Measurements from ENCODE around the gene SLC39A7. TPM values are rescaled to one million over a fixed set of nuclear protein-coding genes. Genes with fewer than 3 reads are reported as not detected.
A peak's percentile ranks its signal among the peaks of the same experiment; 100 is the strongest.

The SLC39A7 gene
- total and polyA plus RNA-seq, 2 of the 13 experiments (the other 11 are each of a cell fraction or from before 2014, with no cell fraction given), result 142 to 229 TPM

DNA sequence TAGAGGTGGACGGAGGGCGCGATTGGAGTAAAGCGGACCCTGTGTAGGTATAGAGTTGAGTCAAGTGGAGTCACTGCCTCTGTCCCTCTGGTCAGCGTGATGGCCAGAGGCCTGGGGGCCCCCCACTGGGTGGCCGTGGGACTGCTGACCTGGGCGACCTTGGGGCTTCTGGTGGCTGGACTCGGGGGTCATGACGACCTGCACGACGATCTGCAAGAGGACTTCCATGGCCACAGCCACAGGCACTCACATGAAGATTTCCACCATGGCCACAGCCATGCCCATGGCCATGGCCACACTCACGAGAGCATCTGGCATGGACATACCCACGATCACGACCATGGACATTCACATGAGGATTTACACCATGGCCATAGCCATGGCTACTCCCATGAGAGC, 479 bp downstream of the SLC39A7 start (continued):
- TF ChIP-seq, protein P1, sequence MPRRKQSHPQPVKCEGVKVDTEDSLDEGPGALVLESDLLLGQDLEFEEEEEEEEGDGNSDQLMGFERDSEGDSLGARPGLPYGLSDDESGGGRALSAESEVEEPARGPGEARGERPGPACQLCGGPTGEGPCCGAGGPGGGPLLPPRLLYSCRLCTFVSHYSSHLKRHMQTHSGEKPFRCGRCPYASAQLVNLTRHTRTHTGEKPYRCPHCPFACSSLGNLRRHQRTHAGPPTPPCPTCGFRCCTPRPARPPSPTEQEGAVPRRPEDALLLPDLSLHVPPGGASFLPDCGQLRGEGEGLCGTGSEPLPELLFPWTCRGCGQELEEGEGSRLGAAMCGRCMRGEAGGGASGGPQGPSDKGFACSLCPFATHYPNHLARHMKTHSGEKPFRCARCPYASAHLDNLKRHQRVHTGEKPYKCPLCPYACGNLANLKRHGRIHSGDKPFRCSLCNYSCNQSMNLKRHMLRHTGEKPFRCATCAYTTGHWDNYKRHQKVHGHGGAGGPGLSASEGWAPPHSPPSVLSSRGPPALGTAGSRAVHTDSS (CRISPR knock-in tag; conservative IDR thresholded peaks at IDR 0.05), result 0 out of 2 replicates have a peak, but pooled peaks have one; percentile 55
- 0 out of 2 replicates have a peak, but pooled peaks have one; percentile 40 for TF ChIP-seq TBP (CRISPR knock-in tag; IDR thresholded peaks at IDR 0.05)
- 0 out of 2 replicates have a peak, but pooled peaks have one; percentile 43 for TF ChIP-seq RBAK (CRISPR knock-in tag; IDR thresholded peaks at IDR 0.05)
- TF ChIP-seq, protein P2, sequence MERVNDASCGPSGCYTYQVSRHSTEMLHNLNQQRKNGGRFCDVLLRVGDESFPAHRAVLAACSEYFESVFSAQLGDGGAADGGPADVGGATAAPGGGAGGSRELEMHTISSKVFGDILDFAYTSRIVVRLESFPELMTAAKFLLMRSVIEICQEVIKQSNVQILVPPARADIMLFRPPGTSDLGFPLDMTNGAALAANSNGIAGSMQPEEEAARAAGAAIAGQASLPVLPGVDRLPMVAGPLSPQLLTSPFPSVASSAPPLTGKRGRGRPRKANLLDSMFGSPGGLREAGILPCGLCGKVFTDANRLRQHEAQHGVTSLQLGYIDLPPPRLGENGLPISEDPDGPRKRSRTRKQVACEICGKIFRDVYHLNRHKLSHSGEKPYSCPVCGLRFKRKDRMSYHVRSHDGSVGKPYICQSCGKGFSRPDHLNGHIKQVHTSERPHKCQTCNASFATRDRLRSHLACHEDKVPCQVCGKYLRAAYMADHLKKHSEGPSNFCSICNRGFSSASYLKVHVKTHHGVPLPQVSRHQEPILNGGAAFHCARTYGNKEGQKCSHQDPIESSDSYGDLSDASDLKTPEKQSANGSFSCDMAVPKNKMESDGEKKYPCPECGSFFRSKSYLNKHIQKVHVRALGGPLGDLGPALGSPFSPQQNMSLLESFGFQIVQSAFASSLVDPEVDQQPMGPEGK (CRISPR knock-in tag; IDR thresholded peaks at IDR 0.05), result peak; percentile 31; the same call in 1 of the 2 replicates
- no peak for TF ChIP-seq ATM (IDR thresholded peaks at IDR 0.05; ENCODE audit: borderline replicate concordance)
- TF ChIP-seq NR2F1 (CRISPR knock-in tag; IDR thresholded peaks at IDR 0.05), result peak in 1 of 2 experiments; percentile 56; a peak in 1 of 4 replicates
- 0 out of 2 replicates have a peak, but pooled peaks have one; percentile 25 for TF ChIP-seq ZNF616 (CRISPR knock-in tag; IDR thresholded peaks at IDR 0.05; ENCODE audit: low read depth)
- TF ChIP-seq, protein P3, sequence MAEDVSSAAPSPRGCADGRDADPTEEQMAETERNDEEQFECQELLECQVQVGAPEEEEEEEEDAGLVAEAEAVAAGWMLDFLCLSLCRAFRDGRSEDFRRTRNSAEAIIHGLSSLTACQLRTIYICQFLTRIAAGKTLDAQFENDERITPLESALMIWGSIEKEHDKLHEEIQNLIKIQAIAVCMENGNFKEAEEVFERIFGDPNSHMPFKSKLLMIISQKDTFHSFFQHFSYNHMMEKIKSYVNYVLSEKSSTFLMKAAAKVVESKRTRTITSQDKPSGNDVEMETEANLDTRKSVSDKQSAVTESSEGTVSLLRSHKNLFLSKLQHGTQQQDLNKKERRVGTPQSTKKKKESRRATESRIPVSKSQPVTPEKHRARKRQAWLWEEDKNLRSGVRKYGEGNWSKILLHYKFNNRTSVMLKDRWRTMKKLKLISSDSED (CRISPR knock-in tag; IDR thresholded peaks at IDR 0.05), result 0 out of 2 replicates have a peak, but pooled peaks have one; percentile 72
- TF ChIP-seq, protein P4, sequence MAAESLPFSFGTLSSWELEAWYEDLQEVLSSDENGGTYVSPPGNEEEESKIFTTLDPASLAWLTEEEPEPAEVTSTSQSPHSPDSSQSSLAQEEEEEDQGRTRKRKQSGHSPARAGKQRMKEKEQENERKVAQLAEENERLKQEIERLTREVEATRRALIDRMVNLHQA (CRISPR knock-in tag; IDR thresholded peaks at IDR 0.05), result no peak
- TF ChIP-seq, protein P5, sequence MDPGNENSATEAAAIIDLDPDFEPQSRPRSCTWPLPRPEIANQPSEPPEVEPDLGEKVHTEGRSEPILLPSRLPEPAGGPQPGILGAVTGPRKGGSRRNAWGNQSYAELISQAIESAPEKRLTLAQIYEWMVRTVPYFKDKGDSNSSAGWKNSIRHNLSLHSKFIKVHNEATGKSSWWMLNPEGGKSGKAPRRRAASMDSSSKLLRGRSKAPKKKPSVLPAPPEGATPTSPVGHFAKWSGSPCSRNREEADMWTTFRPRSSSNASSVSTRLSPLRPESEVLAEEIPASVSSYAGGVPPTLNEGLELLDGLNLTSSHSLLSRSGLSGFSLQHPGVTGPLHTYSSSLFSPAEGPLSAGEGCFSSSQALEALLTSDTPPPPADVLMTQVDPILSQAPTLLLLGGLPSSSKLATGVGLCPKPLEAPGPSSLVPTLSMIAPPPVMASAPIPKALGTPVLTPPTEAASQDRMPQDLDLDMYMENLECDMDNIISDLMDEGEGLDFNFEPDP (CRISPR knock-in tag; conservative IDR thresholded peaks at IDR 0.05), result peak; percentile 78; the same call in 1 of the 2 replicates
- peak; percentile 17; the same call in 1 of the 2 replicates for TF ChIP-seq ZNF720 (CRISPR knock-in tag; IDR thresholded peaks at IDR 0.05)
- TF ChIP-seq ZNF841 (CRISPR knock-in tag; IDR thresholded peaks at IDR 0.05; ENCODE audit: borderline replicate concordance), result no peak
- TF ChIP-seq ARID2 (CRISPR knock-in tag; IDR thresholded peaks at IDR 0.05; ENCODE audit: borderline replicate concordance), result no peak
- peak; percentile 58; the same call in 1 of the 2 replicates for TF ChIP-seq CENPT (CRISPR knock-in tag; IDR thresholded peaks at IDR 0.05; ENCODE audit: low read depth)
- TF ChIP-seq ZNF468 (CRISPR knock-in tag; IDR thresholded peaks at IDR 0.05), result 0 out of 2 replicates have a peak, but pooled peaks have one; percentile 50
- TF ChIP-seq JUND (CRISPR knock-in tag; IDR thresholded peaks at IDR 0.05), result 0 out of 2 replicates have a peak, but pooled peaks have one; percentile 37
- no peak; the same call in 1 of the 2 replicates for TF ChIP-seq ZNF232 (CRISPR knock-in tag; IDR thresholded peaks at IDR 0.05; ENCODE audit: borderline replicate concordance)
- TF ChIP-seq AGO2 (optimal IDR thresholded peaks at IDR 0.05; ENCODE audit: low read depth, low read length), result peak; percentile 40
- TF ChIP-seq, protein P6, sequence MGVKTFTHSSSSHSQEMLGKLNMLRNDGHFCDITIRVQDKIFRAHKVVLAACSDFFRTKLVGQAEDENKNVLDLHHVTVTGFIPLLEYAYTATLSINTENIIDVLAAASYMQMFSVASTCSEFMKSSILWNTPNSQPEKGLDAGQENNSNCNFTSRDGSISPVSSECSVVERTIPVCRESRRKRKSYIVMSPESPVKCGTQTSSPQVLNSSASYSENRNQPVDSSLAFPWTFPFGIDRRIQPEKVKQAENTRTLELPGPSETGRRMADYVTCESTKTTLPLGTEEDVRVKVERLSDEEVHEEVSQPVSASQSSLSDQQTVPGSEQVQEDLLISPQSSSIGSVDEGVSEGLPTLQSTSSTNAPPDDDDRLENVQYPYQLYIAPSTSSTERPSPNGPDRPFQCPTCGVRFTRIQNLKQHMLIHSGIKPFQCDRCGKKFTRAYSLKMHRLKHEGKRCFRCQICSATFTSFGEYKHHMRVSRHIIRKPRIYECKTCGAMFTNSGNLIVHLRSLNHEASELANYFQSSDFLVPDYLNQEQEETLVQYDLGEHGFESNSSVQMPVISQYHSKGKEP (CRISPR knock-in tag; IDR thresholded peaks at IDR 0.05), result no peak
